K562 (cell line): ENCODE measurements around the gene FBXL2. TPM values are rescaled to one million over a fixed set of nuclear protein-coding genes. Genes with fewer than 3 reads are reported as not detected.
"Not testable (repeated sequence)": the region's sequence is repeated elsewhere in the genome, so short reads cannot be mapped to it uniquely, and the experiment has no call there.

Experiments
- ATAC-seq: fragments of 200-7000 bp; cut with Tn5 transposase; 3 replicates; pipeline ENCODE4 v1.9.1; 2020; ENCODE audit warnings: moderate library complexity
- BruUV-seq: library from RNA; stranded (reverse); fragments of 400-500 nt; replicated peaks from 2 replicates; lab custom pipeline; 2021; lab: Mats Ljungman, UMichigan
- CTCF ChIA-PET: fragments of 300-600 bp; formaldehyde crosslinking; extraction: SDS; loops from one replicate; lab custom pipeline; 2021; ENCODE audit warnings: low intra/inter-chr PET ratio; lab: Yijun Ruan, JAX
- POLR2A ChIA-PET: fragments of 300-600, 350-650 bp; sonication (Branson Sonifier 250); formaldehyde crosslinking; extraction: SDS; loops from one replicate; lab custom pipeline; 2021; ENCODE audit warnings: antibody characterized with exemption, inconsistent platforms; lab: Yijun Ruan, JAX
- DNase-seq, 4 experiments: peaks; one replicate each; pipeline versions ENCODE4 v3.0.0 to v3.0.0-alpha.2; 2011 to 2018; ENCODE audit warnings: low spot score in 3 of 4, mixed read lengths in 3 of 4; ENCODE audit errors: extremely low read depth in 1 of 4
- FAIRE-seq: peaks from 2 replicates; lab custom pipeline; 2011; peaks lifted over from hg19 to GRCh38; lab: Jason Lieb, UNC
- H2AFZ ChIP-seq: 2 replicates; pipeline ENCODE4 v1.6.0; 2011; ENCODE audit warnings: low read depth, low read length, control low read depth, inconsistent platforms
- H3K27ac ChIP-seq: fragments of 200-600 bp; 3 replicates; pipeline ENCODE4 v1.8.0; 2011; ENCODE audit warnings: low read depth, mild to moderate bottlenecking, control low read depth, inconsistent platforms, low read length, moderate library complexity, mixed read lengths; ENCODE audit errors: extremely low read depth
- H3K27me3 ChIP-seq, 2 experiments: fragments of 300-600 bp in 1 of 2; 2 replicates in 1 of 2; 3 replicates in 1 of 2; pipeline versions ENCODE4 v1.6.0 to v1.8.0; 2011; ENCODE audit warnings: inconsistent platforms in 2 of 2, low read length in 2 of 2, mild to moderate bottlenecking in 1 of 2, mixed read lengths in 1 of 2, moderate library complexity in 1 of 2; ENCODE audit not compliant: control insufficient read depth in 2 of 2, insufficient read depth in 2 of 2
- H3K36me3 ChIP-seq: fragments of 300-600 bp; 3 replicates; pipeline ENCODE4 v1.8.0; 2011; ENCODE audit warnings: mild to moderate bottlenecking, low read length, inconsistent platforms; ENCODE audit not compliant: control insufficient read depth, insufficient read depth
- H3K4me1 ChIP-seq, 2 experiments: fragments of 200-600 bp in 1 of 2; replicated peaks in 1 of 2; 2 replicates in 1 of 2; 3 replicates in 1 of 2; pipeline versions ENCODE4 v1.5.1 to v1.8.0; 2011; ENCODE audit warnings: inconsistent platforms in 2 of 2, low read length in 2 of 2, mild to moderate bottlenecking in 1 of 2, mixed read lengths in 1 of 2, moderate library complexity in 1 of 2; ENCODE audit not compliant: control insufficient read depth in 2 of 2, insufficient read depth in 2 of 2
- H3K4me2 ChIP-seq: 2 replicates; pipeline ENCODE4 v1.6.1; 2011; ENCODE audit warnings: low read length, control low read depth, inconsistent platforms, mixed read lengths; ENCODE audit not compliant: insufficient read depth
- H3K4me3 ChIP-seq: fragments of 200-600 bp; sonication (generic), shearing (Covaris generic); 2 replicates; pipeline ENCODE4 v1.5.1; 2016; ENCODE audit warnings: control low read depth, inconsistent platforms
- H3K79me2 ChIP-seq: fragments of 200-600 bp; 3 replicates; pipeline ENCODE4 v1.8.0; 2011; ENCODE audit warnings: low read length, inconsistent platforms; ENCODE audit not compliant: control insufficient read depth, insufficient read depth
- H3K9ac ChIP-seq, 2 experiments: 2 replicates each; pipeline versions ENCODE4 v1.6.0 to v1.6.1; 2011; ENCODE audit warnings: low read depth in 2 of 2, low read length in 2 of 2, control low read depth in 1 of 2, inconsistent platforms in 1 of 2, mild to moderate bottlenecking in 1 of 2, mixed read lengths in 1 of 2; ENCODE audit not compliant: insufficient read depth in 1 of 2
- H3K9me1 ChIP-seq: one replicate; pipeline ENCODE4 v1.6.0; 2011; ENCODE audit warnings: inconsistent platforms, mild to moderate bottlenecking, low read length, moderate library complexity; ENCODE audit not compliant: control insufficient read depth, insufficient read depth
- H3K9me3 ChIP-seq: replicated peaks from 2 replicates; pipeline ENCODE4 v1.5.1; 2011; ENCODE audit warnings: low read depth, low read length, inconsistent platforms; ENCODE audit not compliant: control insufficient read depth, insufficient read depth
- H4K20me1 ChIP-seq: replicated peaks from 2 replicates; pipeline ENCODE4 v1.6.1; 2011; ENCODE audit warnings: low read length, inconsistent platforms, mixed read lengths; ENCODE audit not compliant: control insufficient read depth, insufficient read depth
- CEBPB ChIP-seq: fragments of 450-650 bp; IDR thresholded peaks from 2 replicates; pipeline ENCODE4 v1.6.1; 2016; ENCODE audit warnings: missing genetic modification characterization, missing compliant biosample characterization
- WGBS: fragments of 100-300 bp; shearing (Covaris generic); methylation state at CpG from one replicate; pipeline ENCODE4 v1.1.6; 2016; ENCODE audit warnings: low coverage, mixed read lengths; ENCODE audit not compliant: insufficient coverage; ENCODE audit errors: missing lambda C conversion rate; 5-methylcytosine and 5-hydroxymethylcytosine counted together
- in situ Hi-C: fragments of 300-500 bp; cut with MboI; formaldehyde crosslinking; loops from 4 replicates; pipeline ENCODE4 v1.15.0; 2018; ENCODE audit warnings: inconsistent platforms, mixed read lengths
- intact Hi-C: fragments of 100-400 bp; cut with micrococcal nuclease; formaldehyde crosslinking; loops from 2 replicates; pipeline ENCODE4 v1.14.2; 2022
- polyA plus RNA-seq, 8 experiments: library from polyadenylated mRNA; depleted of rRNA in 4 of 8; stranded (reverse) in 5 of 8; unstranded in 3 of 8; fragments of >200 nt; fragmentation: Nextera tagmentation in 2 of 8; fragmentation: Illumina TruSeq in 1 of 8; extraction: Ambion mirVana in 2 of 8; extraction: Trizol in 1 of 8; gene quantifications; 2 replicates each; pipeline versions ENCODE4 v1.2.1 to v1.2.3, GENCODE V29; 2011 to 2014; ENCODE audit warnings: inconsistent platforms in 1 of 8, missing spikeins in 1 of 8
- total RNA-seq, 7 experiments: library from RNA; depleted of rRNA in 6 of 7; stranded (reverse); fragments of >200 nt in 6 of 7; fragmentation: Illumina TruSeq in 2 of 7; extraction: Trizol in 2 of 7; gene quantifications; 2 replicates each; pipeline versions ENCODE4 v1.2.1 to v1.2.3, GENCODE V29; 2011 to 2021; ENCODE audit warnings: low replicate concordance in 1 of 7
- TF ChIP-seq, protein P1 (sequence below): fragments of 450-650 bp; IDR thresholded peaks from 2 replicates; pipeline ENCODE4 v1.6.1; 2016; ENCODE audit warnings: antibody characterized with exemption

The FBXL2 gene
- total and polyA plus RNA-seq, 9 of the 15 experiments (the other 6 are each of a cell fraction or from before 2014, with no cell fraction given): 1.3 to 6.9 (median 1.9) TPM

DNA sequence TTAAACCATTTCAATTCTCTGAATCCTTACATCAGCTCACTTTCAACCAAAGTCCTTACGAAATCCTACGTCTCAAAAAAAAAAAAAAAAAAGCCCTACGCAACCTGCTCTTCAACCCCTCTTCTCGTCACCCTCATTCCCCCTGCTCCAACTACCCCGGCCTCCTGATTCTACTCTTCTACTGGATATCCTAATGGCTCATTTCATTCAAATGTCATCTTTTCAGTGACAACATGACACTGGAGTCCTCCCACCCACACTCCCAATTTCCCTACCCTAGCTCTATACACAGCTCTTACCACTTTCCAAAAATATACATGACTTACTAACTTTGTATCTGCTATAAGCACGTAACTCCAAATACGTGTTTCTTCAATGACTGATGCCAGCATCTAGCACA lies 151.5 kb downstream of the FBXL2 start:
- no TSS peak for BruUV-seq
- Histone ChIP-seq H3K9me1 (no peaks in the 10 kb centered on the region), H3K27me3 (no peaks in the 10 kb centered on the region), H3K79me2 (peaks cover 98% of the 10 kb centered on the region), H4K20me1 (peaks cover 23% of the 10 kb centered on the region; the same call in 1 of the 2 replicates), H3K4me3 (no peak overlapping the region), H3K36me3 (peaks cover 24% of the 10 kb centered on the region; the same call in 2 of the 3 replicates), H2AFZ (no peak overlapping the region), H3K4me2 (no peak overlapping the region), H3K4me1 (peaks cover 3 to 15% of the 10 kb centered on the region in 2 experiments; a peak in 3 of 5 replicates), H3K9me3 (no peaks in the 10 kb centered on the region), H3K27ac (no peak overlapping the region), H3K9ac (no peak overlapping the region)
- WGBS: 69% methylated on average over 6 of the region's 7 CpGs
- DNase-seq: no peak
- FAIRE-seq: no peak
- ChIA-PET POLR2A (interaction anchor here (0.6 to 6.9 kb wide), 4 partner anchors 9 to 513 kb away, joined by 3 to 94 read pairs (median 20); partner anchors contain the start of gene UBP1), CTCF (no interaction called here)
- ATAC-seq: peak; percentile 37
- in situ Hi-C loops: no loop called here
- intact Hi-C loops: no loop called here
- TF ChIP-seq, protein P1, sequence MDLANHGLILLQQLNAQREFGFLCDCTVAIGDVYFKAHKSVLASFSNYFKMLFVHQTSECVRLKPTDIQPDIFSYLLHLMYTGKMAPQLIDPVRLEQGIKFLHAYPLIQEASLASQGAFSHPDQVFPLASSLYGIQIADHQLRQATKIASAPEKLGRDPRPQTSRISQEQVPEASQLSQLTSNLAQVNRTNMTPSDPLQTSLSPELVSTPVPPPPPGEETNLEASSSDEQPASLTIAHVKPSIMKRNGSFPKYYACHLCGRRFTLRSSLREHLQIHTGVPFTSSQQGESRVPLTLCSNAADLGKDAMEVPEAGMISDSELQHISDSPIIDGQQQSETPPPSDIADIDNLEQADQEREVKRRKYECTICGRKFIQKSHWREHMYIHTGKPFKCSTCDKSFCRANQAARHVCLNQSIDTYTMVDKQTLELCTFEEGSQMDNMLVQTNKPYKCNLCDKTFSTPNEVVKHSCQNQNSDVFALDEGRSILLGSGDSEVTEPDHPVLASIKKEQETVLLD: no peak
- peak; percentile 34; the same call in 1 of the 2 replicates for TF ChIP-seq CEBPB (tag)

DNA sequence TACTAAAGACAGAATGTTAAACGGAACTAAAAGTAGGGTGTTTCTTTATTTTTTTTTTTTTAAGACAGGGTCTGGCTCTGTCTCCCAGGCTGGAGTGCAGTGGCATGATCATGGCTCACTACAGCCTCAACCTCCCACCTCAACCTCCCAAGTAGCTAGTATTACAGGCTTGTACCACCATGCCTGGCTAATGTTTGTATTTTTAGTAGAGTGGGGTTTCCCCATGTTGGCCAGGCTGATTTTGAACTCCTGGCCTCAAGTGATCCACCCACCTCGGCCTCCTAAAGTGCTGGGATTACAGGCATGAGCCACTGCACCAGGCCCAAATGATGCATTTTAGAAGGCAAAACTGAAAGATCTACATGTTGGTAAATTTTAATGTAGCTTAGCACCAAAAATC lies 152.1 kb downstream of the FBXL2 start:
- H3K27ac ChIP-seq, H3K4me2 ChIP-seq, CTCF ChIA-PET, intact Hi-C loops, FAIRE-seq, H3K27me3 ChIP-seq, H3K4me3 ChIP-seq, H2AFZ ChIP-seq, BruUV-seq, H3K9ac ChIP-seq, ATAC-seq, H3K9me1 ChIP-seq, in situ Hi-C loops, H3K9me3 ChIP-seq, DNase-seq: not testable (repeated sequence)
- H4K20me1 ChIP-seq: peaks cover 23% of the 10 kb centered on the region; the same call in 1 of the 2 replicates
- 68% methylated on average over 2 of the region's 2 CpGs for WGBS
- POLR2A ChIA-PET: interaction anchor here (0.6 to 6.9 kb wide), 7 partner anchors 9 to 1589 kb away, joined by 3 to 94 read pairs (median 5); partner anchors contain the start of gene UBP1
- H3K4me1 ChIP-seq: peaks cover 3 to 15% of the 10 kb centered on the region in 2 experiments; a peak in 3 of 5 replicates
- peaks cover 18% of the 10 kb centered on the region; the same call in 1 of the 3 replicates for H3K36me3 ChIP-seq
- peaks cover 98% of the 10 kb centered on the region for H3K79me2 ChIP-seq
